Activated naive CD4-positive, alpha-beta T cell treated with anti-CD3 and anti-CD28 coated beads, Interleukin-2, amount 50 U/mL, for 72 hours (primary cell): ENCODE data around the gene NTNG1. TPM values are rescaled to one million over a fixed set of nuclear protein-coding genes. Genes with fewer than 3 reads are reported as not detected.

Experiments used
- ATAC-seq, 2 donors: fragments of 150-1000 bp; cut with Tn5 transposase; 2 replicates each; pipeline ENCODE4 v1.10.0; 2021; ENCODE audit warnings: mild to moderate bottlenecking in 2 of 2, moderate library complexity in 2 of 2
- DNase-seq, 2 donors: peaks; one replicate each; pipeline ENCODE4 v3.0.0; 2021 to 2022; ENCODE audit warnings: low spot score in 2 of 2
- H3K27ac Mint-ChIP-seq, 2 donors: one replicate each; pipeline ENCODE4 v1.8.0; 2022; ENCODE audit warnings: mild to moderate bottlenecking in 2 of 2, mixed read lengths in 2 of 2
- H3K36me3 Mint-ChIP-seq, 2 donors: one replicate each; pipeline ENCODE4 v1.8.0; 2022; ENCODE audit warnings: mixed read lengths in 2 of 2
- H3K9me3 Mint-ChIP-seq, 2 donors: one replicate each; pipeline ENCODE4 v1.8.0; 2022; ENCODE audit warnings: mixed read lengths in 2 of 2
- total RNA-seq, 2 donors: library from RNA; stranded (reverse); gene quantifications; one replicate each; pipeline ENCODE4 v1.2.3, GENCODE V29; 2022

Gene NTNG1
- total RNA-seq, 2 donors from 2014 or later = 0.25 TPM; not detected in 1

- no peaks in the 10 kb centered on the region for H3K9me3 Mint-ChIP-seq
- no peak overlapping the region for H3K27ac Mint-ChIP-seq
Measured at GRCh38 chr1:107432108-107432507, 291.3 kb downstream of the NTNG1 start.

GRCh38 chr1:107433068-107433467, 292.2 kb downstream of the NTNG1 start:
- DNase-seq = no peak
- Mint-ChIP-seq H3K36me3 (no peaks in the 10 kb centered on the region), H3K9me3 (no peaks in the 10 kb centered on the region), H3K27ac (no peak overlapping the region)
- no peak for ATAC-seq

More at GRCh38 chr1:107432108-107432507, 291.3 kb downstream of the NTNG1 start:
- ATAC-seq = no peak
- H3K36me3 Mint-ChIP-seq = no peaks in the 10 kb centered on the region
- DNase-seq = no peak

- no peaks in the 10 kb centered on the region for H3K9me3 Mint-ChIP-seq
- DNase-seq (no peak), ATAC-seq (no peak)
- no peak overlapping the region for H3K27ac Mint-ChIP-seq
- no peaks in the 10 kb centered on the region for H3K36me3 Mint-ChIP-seq
Measured at GRCh38 chr1:107433635-107434360, 293.0 kb downstream of the NTNG1 start.

GRCh38 chr1:107434361-107434693, 293.5 kb downstream of the NTNG1 start:
- no peak overlapping the region for H3K27ac Mint-ChIP-seq
- H3K9me3 Mint-ChIP-seq = no peaks in the 10 kb centered on the region
- DNase-seq (no peak), ATAC-seq (no peak)
- H3K36me3 Mint-ChIP-seq = no peaks in the 10 kb centered on the region

GRCh38 chr1:107436552-107437241, 295.9 kb downstream of the NTNG1 start:
- Mint-ChIP-seq H3K27ac (no peak overlapping the region), H3K9me3 (no peaks in the 10 kb centered on the region), H3K36me3 (no peaks in the 10 kb centered on the region)
- ATAC-seq (no peak), DNase-seq (no peak)

- no peaks in the 10 kb centered on the region for H3K9me3 Mint-ChIP-seq
- no peaks in the 10 kb centered on the region for H3K36me3 Mint-ChIP-seq
- ATAC-seq (no peak), DNase-seq (no peak)
- H3K27ac Mint-ChIP-seq = no peak overlapping the region
Measured at GRCh38 chr1:107439567-107439966, 298.7 kb downstream of the NTNG1 start.

- no peak for DNase-seq
- Mint-ChIP-seq H3K9me3 (no peaks in the 10 kb centered on the region), H3K36me3 (no peaks in the 10 kb centered on the region), H3K27ac (no peak overlapping the region)
- ATAC-seq = peak in 1 of 2 donors; percentile 68
Measured at GRCh38 chr1:107442551-107442950, 301.7 kb downstream of the NTNG1 start.

GRCh38 chr1:107443027-107443426, 302.2 kb downstream of the NTNG1 start:
- ATAC-seq = no peak

GRCh38 chr1:107443860-107444259, 303.0 kb downstream of the NTNG1 start:
- DNase-seq = no peak
- no peaks in the 10 kb centered on the region for H3K9me3 Mint-ChIP-seq
- H3K27ac Mint-ChIP-seq = no peak overlapping the region
- no peaks in the 10 kb centered on the region for H3K36me3 Mint-ChIP-seq
- no peak for ATAC-seq

More at GRCh38 chr1:107443027-107443426, 302.2 kb downstream of the NTNG1 start:
- DNase-seq = no peak
- Mint-ChIP-seq H3K9me3 (no peaks in the 10 kb centered on the region), H3K27ac (no peak overlapping the region), H3K36me3 (no peaks in the 10 kb centered on the region)

- Mint-ChIP-seq H3K36me3 (no peaks in the 10 kb centered on the region), H3K27ac (no peak overlapping the region), H3K9me3 (no peaks in the 10 kb centered on the region)
- DNase-seq (no peak), ATAC-seq (no peak)
Measured at GRCh38 chr1:107444302-107444701, 303.5 kb downstream of the NTNG1 start.

- no peaks in the 10 kb centered on the region for H3K36me3 Mint-ChIP-seq
- no peak overlapping the region for H3K27ac Mint-ChIP-seq
- ATAC-seq (no peak), DNase-seq (no peak)
- no peaks in the 10 kb centered on the region for H3K9me3 Mint-ChIP-seq
Measured at GRCh38 chr1:107449326-107449725, 308.5 kb downstream of the NTNG1 start.

- no peaks in the 10 kb centered on the region for H3K36me3 Mint-ChIP-seq
- H3K27ac Mint-ChIP-seq = no peak overlapping the region
- no peak for ATAC-seq
- DNase-seq = no peak
- H3K9me3 Mint-ChIP-seq = no peaks in the 10 kb centered on the region
Measured at GRCh38 chr1:107450899-107451664, 310.2 kb downstream of the NTNG1 start.

GRCh38 chr1:107451715-107452114, 310.9 kb downstream of the NTNG1 start:
- H3K27ac Mint-ChIP-seq = no peak overlapping the region
- no peak for DNase-seq
- no peaks in the 10 kb centered on the region for H3K9me3 Mint-ChIP-seq
- no peaks in the 10 kb centered on the region for H3K36me3 Mint-ChIP-seq
- ATAC-seq = no peak

GRCh38 chr1:107454791-107455190, 314.0 kb downstream of the NTNG1 start:
- Mint-ChIP-seq H3K36me3 (no peaks in the 10 kb centered on the region), H3K9me3 (no peaks in the 10 kb centered on the region), H3K27ac (no peak overlapping the region)
- ATAC-seq (no peak), DNase-seq (no peak)

GRCh38 chr1:107457989-107458388, 317.1 kb downstream of the NTNG1 start:
- ATAC-seq = no peak
- H3K9me3 Mint-ChIP-seq = no peaks in the 10 kb centered on the region
- no peak for DNase-seq
- no peaks in the 10 kb centered on the region for H3K36me3 Mint-ChIP-seq
- H3K27ac Mint-ChIP-seq = no peak overlapping the region

- Mint-ChIP-seq H3K27ac (no peak overlapping the region), H3K36me3 (no peaks in the 10 kb centered on the region), H3K9me3 (no peaks in the 10 kb centered on the region)
- ATAC-seq (no peak), DNase-seq (no peak)
Measured at GRCh38 chr1:107459204-107459904, 318.5 kb downstream of the NTNG1 start.

GRCh38 chr1:107460035-107460434, 319.2 kb downstream of the NTNG1 start:
- H3K27ac Mint-ChIP-seq = no peak overlapping the region
- no peaks in the 10 kb centered on the region for H3K9me3 Mint-ChIP-seq
- no peak for ATAC-seq
- no peak for DNase-seq
- H3K36me3 Mint-ChIP-seq = no peaks in the 10 kb centered on the region
